SU-DHL-6 (cell line): ENCODE data around the gene LRRC43.

Experiments used
- H2AFZ ChIP-seq: fragments of 200-600 bp; sonication (generic); 2 replicates; pipeline ENCODE4 v1.6.1; 2014; ENCODE audit warnings: low read depth, mild to moderate bottlenecking, moderate library complexity, mixed read lengths, antibody characterized with exemption, low read length; ENCODE audit not compliant: severe bottlenecking
- H3F3A ChIP-seq: fragments of 200-600 bp; shearing (Covaris generic); 2 replicates; pipeline ENCODE4 v1.6.0; 2016; ENCODE audit warnings: antibody characterized with exemption, mild to moderate bottlenecking; ENCODE audit not compliant: insufficient read depth
- H3K27ac ChIP-seq: fragments of 200-600 bp; sonication (generic); 2 replicates; pipeline ENCODE4 v1.5.1; 2016; ENCODE audit warnings: low read depth, mild to moderate bottlenecking, low read length, moderate library complexity, mixed read lengths
- H3K27me3 ChIP-seq: fragments of 200-600 bp; sonication (generic), shearing (Covaris generic); 2 replicates; pipeline ENCODE4 v1.6.0; 2014; ENCODE audit warnings: mild to moderate bottlenecking, low read length
- H3K36me3 ChIP-seq: fragments of 200-600 bp; sonication (generic); 2 replicates; pipeline ENCODE4 v1.6.1; 2014; ENCODE audit warnings: mild to moderate bottlenecking, low read length, mixed read lengths
- H3K4me2 ChIP-seq: fragments of 300-600, 200-600 bp; shearing (Covaris generic), sonication (generic); 2 replicates; pipeline ENCODE4 v1.6.0; 2014; ENCODE audit warnings: low read length, low read depth, mild to moderate bottlenecking; ENCODE audit not compliant: poor library complexity, severe bottlenecking
- H3K4me3 ChIP-seq: fragments of 200-600 bp; sonication (generic); 2 replicates; pipeline ENCODE4 v1.5.1; 2014; ENCODE audit warnings: antibody characterized with exemption, low read length, mild to moderate bottlenecking, mixed read lengths; ENCODE audit not compliant: insufficient read depth, poor library complexity, severe bottlenecking
- H3K79me2 ChIP-seq: fragments of 200-600 bp; sonication (generic); 2 replicates; pipeline ENCODE4 v1.6.1; 2014; ENCODE audit warnings: mild to moderate bottlenecking, low read length, moderate library complexity; ENCODE audit not compliant: insufficient read depth
- H3K9ac ChIP-seq: fragments of 200-600 bp; sonication (generic); 2 replicates; pipeline ENCODE4 v1.7.0; 2014; ENCODE audit warnings: mild to moderate bottlenecking, low read length
- H3K9me2 ChIP-seq: fragments of 200-600 bp; sonication (generic); replicated peaks from 2 replicates; pipeline ENCODE4 v1.6.1; 2014; ENCODE audit warnings: low read length; ENCODE audit not compliant: insufficient read depth
- H3K9me3 ChIP-seq: fragments of 200-600 bp; sonication (generic); 2 replicates; pipeline ENCODE4 v1.6.1; 2014; ENCODE audit warnings: low read length, mixed read lengths; ENCODE audit not compliant: insufficient read depth
- H4K20me1 ChIP-seq: fragments of 200-600 bp; sonication (generic); 2 replicates; pipeline ENCODE4 v1.6.1; 2014; ENCODE audit warnings: low read depth, mild to moderate bottlenecking, antibody characterized with exemption, low read length, moderate library complexity, mixed read lengths
- EZH2phosphoT487 ChIP-seq: fragments of 200-600 bp; sonication (generic), shearing (Covaris generic); conservative IDR thresholded peaks from 2 replicates; pipeline ENCODE4 v1.6.1; 2018; ENCODE audit warnings: mild to moderate bottlenecking, antibody characterized with exemption, low read length, moderate library complexity, mixed read lengths
- TF ChIP-seq, protein P1 (sequence below): fragments of 200-600 bp; sonication (generic); IDR thresholded peaks from one replicate; pipeline ENCODE4 v1.5.1; 2017; ENCODE audit warnings: antibody characterized with exemption, mild to moderate bottlenecking, low read length, moderate library complexity; ENCODE audit not compliant: insufficient read depth, poor library complexity, severe bottlenecking

Gene LRRC43

DNA sequence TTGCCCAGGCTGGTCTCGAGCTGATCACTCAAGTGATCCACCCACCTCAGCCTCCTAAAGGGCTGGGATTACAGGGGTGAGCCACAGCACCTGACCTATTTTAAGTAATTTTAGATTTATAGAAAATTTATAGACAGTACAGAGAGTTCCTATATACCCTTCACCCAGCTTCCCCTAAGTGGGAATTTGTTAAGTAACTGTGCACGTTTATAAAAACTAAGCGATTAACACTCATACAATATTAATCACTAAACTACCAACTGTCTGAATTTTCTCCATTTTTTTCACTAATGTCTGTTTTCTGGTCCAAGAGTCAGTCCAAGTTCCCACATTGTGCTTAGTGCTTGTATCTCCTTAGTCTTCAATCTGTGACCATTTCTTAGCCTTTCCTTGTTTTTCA, 14.4 kb upstream of the LRRC43 start:
- Histone ChIP-seq H3K27me3 (no peaks in the 10 kb centered on the region), H3F3A (no peaks in the 10 kb centered on the region), H4K20me1 (no peaks in the 10 kb centered on the region), H3K4me2 (no peak overlapping the region), H3K9ac (no peak overlapping the region), H3K9me2 (no peaks in the 10 kb centered on the region), H3K9me3 (no peaks in the 10 kb centered on the region), H2AFZ (no peak overlapping the region), H3K4me3 (no peak overlapping the region), H3K27ac (no peak overlapping the region), H3K36me3 (no peaks in the 10 kb centered on the region), H3K79me2 (no peaks in the 10 kb centered on the region)
- TF ChIP-seq, protein P1, sequence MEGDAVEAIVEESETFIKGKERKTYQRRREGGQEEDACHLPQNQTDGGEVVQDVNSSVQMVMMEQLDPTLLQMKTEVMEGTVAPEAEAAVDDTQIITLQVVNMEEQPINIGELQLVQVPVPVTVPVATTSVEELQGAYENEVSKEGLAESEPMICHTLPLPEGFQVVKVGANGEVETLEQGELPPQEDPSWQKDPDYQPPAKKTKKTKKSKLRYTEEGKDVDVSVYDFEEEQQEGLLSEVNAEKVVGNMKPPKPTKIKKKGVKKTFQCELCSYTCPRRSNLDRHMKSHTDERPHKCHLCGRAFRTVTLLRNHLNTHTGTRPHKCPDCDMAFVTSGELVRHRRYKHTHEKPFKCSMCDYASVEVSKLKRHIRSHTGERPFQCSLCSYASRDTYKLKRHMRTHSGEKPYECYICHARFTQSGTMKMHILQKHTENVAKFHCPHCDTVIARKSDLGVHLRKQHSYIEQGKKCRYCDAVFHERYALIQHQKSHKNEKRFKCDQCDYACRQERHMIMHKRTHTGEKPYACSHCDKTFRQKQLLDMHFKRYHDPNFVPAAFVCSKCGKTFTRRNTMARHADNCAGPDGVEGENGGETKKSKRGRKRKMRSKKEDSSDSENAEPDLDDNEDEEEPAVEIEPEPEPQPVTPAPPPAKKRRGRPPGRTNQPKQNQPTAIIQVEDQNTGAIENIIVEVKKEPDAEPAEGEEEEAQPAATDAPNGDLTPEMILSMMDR = no peak
- TF ChIP-seq EZH2phosphoT487 = no peak

DNA sequence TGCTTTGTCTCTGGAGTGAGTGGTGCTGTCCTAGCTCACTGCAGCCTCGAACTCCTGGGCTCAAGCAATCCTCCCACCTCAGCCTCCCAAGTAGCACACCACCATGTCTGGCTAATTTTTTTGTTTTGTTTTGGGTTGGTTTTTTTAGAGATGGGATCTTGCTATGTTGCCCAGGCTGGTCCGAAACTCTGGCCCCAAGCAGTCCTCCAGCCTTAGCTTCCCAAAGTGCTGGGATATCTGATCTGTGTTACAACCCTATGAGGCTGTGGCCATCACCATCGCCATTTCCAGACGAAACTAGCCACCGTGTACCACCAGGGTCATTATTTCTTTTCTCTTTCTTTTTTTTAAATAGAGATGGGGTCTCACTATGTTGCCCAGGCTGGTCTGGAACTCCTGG, 11.5 kb upstream of the LRRC43 start:
- Histone ChIP-seq H3K36me3 (no peaks in the 10 kb centered on the region), H3K79me2 (no peaks in the 10 kb centered on the region), H3K9me2 (no peaks in the 10 kb centered on the region), H3F3A (no peaks in the 10 kb centered on the region), H3K9me3 (no peaks in the 10 kb centered on the region), H3K4me3 (no peak overlapping the region), H3K9ac (no peak overlapping the region), H2AFZ (no peak overlapping the region), H3K4me2 (no peak overlapping the region), H4K20me1 (no peaks in the 10 kb centered on the region), H3K27ac (no peak overlapping the region), H3K27me3 (no peaks in the 10 kb centered on the region)
- no peak for TF ChIP-seq EZH2phosphoT487
- TF ChIP-seq, protein P1 = no peak

DNA sequence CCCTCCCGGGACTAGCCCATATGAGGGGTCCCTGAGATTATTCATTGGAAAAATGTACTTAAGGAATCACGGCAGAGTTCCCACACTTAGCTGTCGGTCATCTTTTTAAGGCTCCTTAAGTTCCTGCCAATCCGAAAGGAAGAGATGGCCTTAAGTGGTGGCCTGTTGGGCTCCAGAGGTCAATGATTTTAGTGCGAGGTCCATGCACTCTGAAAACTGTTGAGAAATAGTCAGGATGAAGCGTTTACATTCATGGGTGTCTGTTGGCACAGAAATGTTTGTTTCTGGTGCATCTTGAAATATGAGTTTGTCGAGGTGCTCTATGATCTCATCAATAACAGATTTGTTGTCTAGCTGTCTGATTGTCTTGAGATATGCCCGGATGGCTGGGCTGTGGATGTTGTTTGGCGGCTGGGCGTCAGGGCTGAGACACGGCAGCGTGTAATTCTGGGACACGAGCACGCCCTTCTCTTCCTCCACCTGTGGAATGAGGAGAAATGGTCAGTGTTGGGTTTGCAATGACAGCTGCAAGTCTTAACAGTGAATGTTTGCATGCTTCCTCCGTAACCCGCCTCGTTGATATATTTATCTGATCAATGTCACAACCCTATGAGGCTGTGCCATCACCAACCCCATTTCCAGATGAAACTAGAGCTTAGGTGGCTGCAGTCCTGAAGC, 10.5 kb upstream of the LRRC43 start:
- no peak overlapping the region for H3K4me3 ChIP-seq
- H3K9me2 ChIP-seq = no peaks in the 10 kb centered on the region
- H3K27me3 ChIP-seq = no peaks in the 10 kb centered on the region
- no peak overlapping the region for H3K27ac ChIP-seq
- H3K4me2 ChIP-seq = no peak overlapping the region
- TF ChIP-seq EZH2phosphoT487 = no peak
- TF ChIP-seq, protein P1 = no peak
- H3K9ac ChIP-seq = no peak overlapping the region
- H3K36me3 ChIP-seq = no peaks in the 10 kb centered on the region
- H3K79me2 ChIP-seq = no peaks in the 10 kb centered on the region
- H2AFZ ChIP-seq = no peak overlapping the region
- no peaks in the 10 kb centered on the region for H4K20me1 ChIP-seq
- no peaks in the 10 kb centered on the region for H3K9me3 ChIP-seq
- no peaks in the 10 kb centered on the region for H3F3A ChIP-seq
